ENCODE data around the gene PBX3. TPM values are rescaled to one million over a fixed set of nuclear protein-coding genes. Genes with fewer than 3 reads are reported as not detected.
"Not testable (repeated sequence)": the region's sequence is repeated elsewhere in the genome, so short reads cannot be mapped to it uniquely, and the experiment has no call there.

Gene PBX3
- total RNA-seq, 1 donor from 2014 or later: 15.3 TPM

- DNase-seq: not testable (repeated sequence)
These were observed 76.8 kb downstream of the PBX3 start for GRCh38 chr9:125823874-125824406.

- DNase-seq: no peak
These were observed 78.6 kb downstream of the PBX3 start for GRCh38 chr9:125825762-125826161.

- DNase-seq: no peak
These were observed 79.7 kb downstream of the PBX3 start for GRCh38 chr9:125826850-125827249.

- peak; percentile 32 for DNase-seq
These were observed 82.6 kb downstream of the PBX3 start for GRCh38 chr9:125829743-125830142.

GRCh38 chr9:125831054-125831453 lies 83.9 kb downstream of the PBX3 start:
- DNase-seq: no peak

GRCh38 chr9:125831616-125832015 lies 84.4 kb downstream of the PBX3 start:
- DNase-seq: no peak

GRCh38 chr9:125835655-125836054 lies 88.5 kb downstream of the PBX3 start:
- DNase-seq: no peak

- no peak for DNase-seq
These were observed 92.1 kb downstream of the PBX3 start for GRCh38 chr9:125839317-125839716.

GRCh38 chr9:125841444-125841843 lies 94.3 kb downstream of the PBX3 start:
- no peak for DNase-seq

- DNase-seq: no peak
These were observed 95.1 kb downstream of the PBX3 start for GRCh38 chr9:125842242-125842641.

GRCh38 chr9:125843646-125844045 lies 96.5 kb downstream of the PBX3 start:
- DNase-seq: no peak

GRCh38 chr9:125844611-125845010 lies 97.4 kb downstream of the PBX3 start:
- DNase-seq: no peak

- no peak for DNase-seq
These were observed 98.2 kb downstream of the PBX3 start for GRCh38 chr9:125845271-125845808.

GRCh38 chr9:125847735-125848134 lies 100.6 kb downstream of the PBX3 start:
- DNase-seq: no peak

- no peak for DNase-seq
These were observed 103.0 kb downstream of the PBX3 start for GRCh38 chr9:125850106-125850632.

GRCh38 chr9:125850763-125851162 lies 103.6 kb downstream of the PBX3 start:
- DNase-seq: no peak

GRCh38 chr9:125851979-125852378 lies 104.8 kb downstream of the PBX3 start:
- no peak for DNase-seq

- DNase-seq: no peak
These were observed 105.2 kb downstream of the PBX3 start for GRCh38 chr9:125852386-125852785.

- DNase-seq: no peak
These were observed 107.5 kb downstream of the PBX3 start for GRCh38 chr9:125854553-125855275.

- no peak for DNase-seq
These were observed 109.2 kb downstream of the PBX3 start for GRCh38 chr9:125856331-125856730.

GRCh38 chr9:125861405-125862058 lies 114.4 kb downstream of the PBX3 start:
- DNase-seq: no peak

- DNase-seq: no peak
These were observed 116.8 kb downstream of the PBX3 start for GRCh38 chr9:125863923-125864322.

GRCh38 chr9:125867751-125868415 lies 120.7 kb downstream of the PBX3 start:
- DNase-seq: no peak
